Astrocyte (in vitro differentiated cells and primary cell): ENCODE data around the gene SEL1L. TPM values are rescaled to one million over a fixed set of nuclear protein-coding genes. Genes with fewer than 3 reads are reported as not detected.
A peak's percentile ranks its signal among the peaks of the same experiment; 100 is the strongest.
"Not testable (repeated sequence)": the region's sequence is repeated elsewhere in the genome, so short reads cannot be mapped to it uniquely, and the experiment has no call there.

ENCODE experiments used
- DNase-seq: peaks from one replicate; pipeline ENCODE4 v3.0.0-alpha.2; 2010; ENCODE audit warnings: low read depth
- FAIRE-seq: peaks from 2 replicates; lab custom pipeline; 2011; peaks lifted over from hg19 to GRCh38; lab: Jason Lieb, UNC
- H2AFZ ChIP-seq: 2 replicates; pipeline ENCODE4 v1.6.0; 2012; ENCODE audit warnings: low read depth, low read length, inconsistent platforms
- H3K27ac ChIP-seq: 2 replicates; pipeline ENCODE4 v1.5.1; 2011; ENCODE audit warnings: low read depth, low read length, inconsistent platforms
- H3K27me3 ChIP-seq: 2 replicates; pipeline ENCODE4 v1.6.0; 2011; ENCODE audit warnings: low read length, inconsistent platforms; ENCODE audit not compliant: insufficient read depth
- H3K36me3 ChIP-seq: 2 replicates; pipeline ENCODE4 v1.5.1; 2011; ENCODE audit warnings: low read length, inconsistent platforms; ENCODE audit not compliant: insufficient read depth
- H3K4me1 ChIP-seq: 2 replicates; pipeline ENCODE4 v1.5.1; 2011; ENCODE audit warnings: low read length, inconsistent platforms; ENCODE audit not compliant: insufficient read depth
- H3K4me2 ChIP-seq: 2 replicates; pipeline ENCODE4 v1.6.0; 2012; ENCODE audit warnings: low read length, inconsistent platforms
- H3K4me3 ChIP-seq: 2 replicates; pipeline ENCODE4 v1.5.1; 2011; ENCODE audit warnings: low read depth, mild to moderate bottlenecking, low read length, inconsistent platforms; ENCODE audit not compliant: insufficient read depth
- H3K79me2 ChIP-seq: 2 replicates; pipeline ENCODE4 v1.6.0; 2012; ENCODE audit warnings: mild to moderate bottlenecking, low read length, inconsistent platforms; ENCODE audit not compliant: insufficient read depth
- H3K9ac ChIP-seq: 2 replicates; pipeline ENCODE4 v1.6.0; 2012; ENCODE audit warnings: mild to moderate bottlenecking, low read length, inconsistent platforms
- H3K9me3 ChIP-seq: 2 replicates; pipeline ENCODE4 v1.5.1; 2012; ENCODE audit warnings: low read depth, mild to moderate bottlenecking, low read length, inconsistent platforms; ENCODE audit not compliant: insufficient read depth
- H4K20me1 ChIP-seq: 2 replicates; pipeline ENCODE4 v1.6.0; 2012; ENCODE audit warnings: low read length, inconsistent platforms; ENCODE audit not compliant: insufficient read depth
- H3K27ac Mint-ChIP-seq: one replicate; pipeline ENCODE4 v1.8.0; 2021; ENCODE audit warnings: mild to moderate bottlenecking, mixed read lengths; ENCODE audit not compliant: unreplicated experiment
- H3K27me3 Mint-ChIP-seq: one replicate; pipeline ENCODE4 v1.8.0; 2021; ENCODE audit warnings: low read depth, mixed read lengths; ENCODE audit not compliant: unreplicated experiment
- H3K36me3 Mint-ChIP-seq: one replicate; pipeline ENCODE4 v1.8.0; 2021; ENCODE audit warnings: low read depth, mixed read lengths; ENCODE audit not compliant: unreplicated experiment
- H3K4me1 Mint-ChIP-seq: one replicate; pipeline ENCODE4 v1.8.0; 2021; ENCODE audit warnings: low read depth, mixed read lengths; ENCODE audit not compliant: unreplicated experiment
- H3K4me3 Mint-ChIP-seq: one replicate; pipeline ENCODE4 v1.8.0; 2021; ENCODE audit warnings: mild to moderate bottlenecking, moderate library complexity, mixed read lengths; ENCODE audit not compliant: unreplicated experiment
- H3K9me3 Mint-ChIP-seq: one replicate; pipeline ENCODE4 v1.8.0; 2021; ENCODE audit warnings: mild to moderate bottlenecking, mixed read lengths; ENCODE audit not compliant: unreplicated experiment
- EZH2 ChIP-seq: IDR thresholded peaks from 2 replicates; pipeline ENCODE4 v1.6.1; 2012; ENCODE audit warnings: mild to moderate bottlenecking, low read length, inconsistent platforms; ENCODE audit not compliant: insufficient read depth
- total RNA-seq: library from RNA; stranded (reverse); gene quantifications from 2 replicates; pipeline ENCODE4 v1.2.1, GENCODE V29; 2021
- TF ChIP-seq, protein P1 (sequence below): IDR thresholded peaks from 2 replicates; pipeline ENCODE4 v1.5.1; 2011; ENCODE audit warnings: low read depth, mild to moderate bottlenecking, inconsistent platforms, low read length, moderate library complexity; ENCODE audit not compliant: insufficient read depth

Gene SEL1L
- total RNA-seq, 1 donor from 2014 or later = 108 TPM

GRCh38 chr14:81516986-81517797 lies 16.5 kb downstream of the SEL1L start:
- Histone ChIP-seq H3K4me3 (no peak overlapping the region), H3K9me3 (no peaks in the 10 kb centered on the region), H3K79me2 (peaks cover 7% of the 10 kb centered on the region), H3K4me2 (no peak overlapping the region), H4K20me1 (peaks cover 19% of the 10 kb centered on the region), H2AFZ (no peak overlapping the region), H3K36me3 (peaks cover 5% of the 10 kb centered on the region), H3K4me1 (no peaks in the 10 kb centered on the region), H3K27ac (no peak overlapping the region), H3K9ac (peak overlapping the region; percentile 18), H3K27me3 (no peaks in the 10 kb centered on the region)
- Mint-ChIP-seq H3K36me3 (peaks cover 14% of the 10 kb centered on the region), H3K4me3 (peak overlapping the region; percentile 40), H3K27ac (peak overlapping the region; percentile 84), H3K9me3 (no peaks in the 10 kb centered on the region), H3K27me3 (no peaks in the 10 kb centered on the region), H3K4me1 (peaks cover 27% of the 10 kb centered on the region)
- no peak for TF ChIP-seq EZH2
- TF ChIP-seq, protein P1, sequence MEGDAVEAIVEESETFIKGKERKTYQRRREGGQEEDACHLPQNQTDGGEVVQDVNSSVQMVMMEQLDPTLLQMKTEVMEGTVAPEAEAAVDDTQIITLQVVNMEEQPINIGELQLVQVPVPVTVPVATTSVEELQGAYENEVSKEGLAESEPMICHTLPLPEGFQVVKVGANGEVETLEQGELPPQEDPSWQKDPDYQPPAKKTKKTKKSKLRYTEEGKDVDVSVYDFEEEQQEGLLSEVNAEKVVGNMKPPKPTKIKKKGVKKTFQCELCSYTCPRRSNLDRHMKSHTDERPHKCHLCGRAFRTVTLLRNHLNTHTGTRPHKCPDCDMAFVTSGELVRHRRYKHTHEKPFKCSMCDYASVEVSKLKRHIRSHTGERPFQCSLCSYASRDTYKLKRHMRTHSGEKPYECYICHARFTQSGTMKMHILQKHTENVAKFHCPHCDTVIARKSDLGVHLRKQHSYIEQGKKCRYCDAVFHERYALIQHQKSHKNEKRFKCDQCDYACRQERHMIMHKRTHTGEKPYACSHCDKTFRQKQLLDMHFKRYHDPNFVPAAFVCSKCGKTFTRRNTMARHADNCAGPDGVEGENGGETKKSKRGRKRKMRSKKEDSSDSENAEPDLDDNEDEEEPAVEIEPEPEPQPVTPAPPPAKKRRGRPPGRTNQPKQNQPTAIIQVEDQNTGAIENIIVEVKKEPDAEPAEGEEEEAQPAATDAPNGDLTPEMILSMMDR = no peak
- FAIRE-seq (no peak), DNase-seq (peak; percentile 41)

DNA sequence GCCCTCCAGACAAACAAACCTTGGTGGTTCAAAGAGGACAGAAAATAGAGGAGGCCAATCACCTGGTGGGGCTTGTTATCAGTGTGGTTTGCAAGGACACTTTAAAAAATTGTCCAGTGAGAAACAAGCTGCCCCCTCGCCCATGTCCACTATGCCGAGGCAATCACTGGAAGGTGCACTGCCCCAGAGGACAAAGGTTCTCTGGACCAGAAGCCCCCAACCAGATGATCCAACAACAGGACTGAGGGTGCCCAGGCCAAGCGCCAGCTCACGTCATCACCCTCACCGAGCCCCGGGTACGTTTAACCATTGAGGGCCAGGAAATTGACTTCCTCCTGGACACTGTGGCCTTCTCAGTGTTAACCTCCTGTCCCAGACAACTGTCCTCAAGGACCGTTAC lies 17.7 kb downstream of the SEL1L start:
- not testable (repeated sequence) for DNase-seq, FAIRE-seq, H3K27me3 Mint-ChIP-seq, H3K9ac ChIP-seq, H3K79me2 ChIP-seq, H3K4me3 Mint-ChIP-seq, H2AFZ ChIP-seq, H3K4me3 ChIP-seq, H3K9me3 Mint-ChIP-seq, H3K4me2 ChIP-seq, H3K27ac ChIP-seq, H3K4me1 ChIP-seq, H3K27ac Mint-ChIP-seq, H3K9me3 ChIP-seq, H3K27me3 ChIP-seq, H3K36me3 ChIP-seq
- H4K20me1 ChIP-seq = peaks cover 25% of the 10 kb centered on the region
- Mint-ChIP-seq H3K4me1 (peaks cover 31% of the 10 kb centered on the region), H3K36me3 (peaks cover 15% of the 10 kb centered on the region)

- H3K9me3 ChIP-seq, H3K27ac ChIP-seq: not testable (repeated sequence)
Observed at GRCh38 chr14:81512826-81513225, 20.8 kb downstream of the SEL1L start.

More at GRCh38 chr14:81512826-81513225, 20.8 kb downstream of the SEL1L start:
- not testable (repeated sequence) for FAIRE-seq, DNase-seq, H3K27me3 Mint-ChIP-seq, H3K36me3 ChIP-seq, H3K27ac Mint-ChIP-seq, H3K9me3 Mint-ChIP-seq, H3K4me1 ChIP-seq, H3K27me3 ChIP-seq, H3K4me2 ChIP-seq, H3K4me3 Mint-ChIP-seq, H3K4me3 ChIP-seq, H3K9ac ChIP-seq, H3K79me2 ChIP-seq, H2AFZ ChIP-seq
- Mint-ChIP-seq H3K4me1 (peaks cover 19% of the 10 kb centered on the region), H3K36me3 (peaks cover 17% of the 10 kb centered on the region)
- H4K20me1 ChIP-seq = peaks cover 23% of the 10 kb centered on the region
